GM12892 (cell line): ENCODE data around the gene LAMTOR3.

Source experiments
- POLR2A ChIP-seq: IDR thresholded peaks from 2 replicates; pipeline ENCODE4 v1.6.1; 2011; ENCODE audit warnings: low read depth, low read length, control low read depth
- POLR2AphosphoS5 ChIP-seq: IDR thresholded peaks from 2 replicates; pipeline ENCODE4 v1.6.1; 2011; ENCODE audit warnings: low read depth, low read length, control low read depth
- TAF1 ChIP-seq: IDR thresholded peaks from 2 replicates; pipeline ENCODE4 v1.6.1; 2011; ENCODE audit warnings: low read depth, mild to moderate bottlenecking, control low read depth, low read length, borderline replicate concordance

DNA sequence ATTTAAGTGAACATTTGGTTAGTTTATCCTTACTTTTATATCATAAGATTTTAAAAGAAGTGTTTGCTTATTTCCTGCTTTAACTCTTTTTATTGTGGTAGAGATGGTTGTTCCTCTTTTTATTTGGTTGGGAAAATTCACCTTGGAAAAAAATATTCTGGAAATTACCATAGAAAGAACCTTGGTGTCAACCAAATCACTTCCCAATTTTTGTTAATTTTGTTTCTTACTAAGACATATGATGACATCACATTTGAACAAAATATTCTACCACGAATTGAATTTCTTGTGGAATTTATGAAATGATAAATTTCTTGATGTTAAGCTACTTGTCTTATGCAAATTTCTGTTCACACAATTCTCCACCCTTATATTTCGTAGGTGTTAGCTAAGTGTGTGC lies 33.7 kb downstream of the LAMTOR3 start:
- TF ChIP-seq TAF1: no peak
- TF ChIP-seq POLR2A: no peak
- no peak for TF ChIP-seq POLR2AphosphoS5
